ENCODE measurements around the gene KIAA1191.
"Not testable (repeated sequence)": the region's sequence is repeated elsewhere in the genome, so short reads cannot be mapped to it uniquely, and the experiment has no call there.

Gene KIAA1191

GRCh38 chr5:176320577-176320976, 41.0 kb downstream of the KIAA1191 start:
- no peak for DNase-seq (ENCODE audit: extremely low read depth, insufficient read length)
- H3K27me3 ChIP-seq (replicated peaks; ENCODE audit: control insufficient read depth, insufficient read depth, low read length), result no peaks in the 10 kb centered on the region

DNA sequence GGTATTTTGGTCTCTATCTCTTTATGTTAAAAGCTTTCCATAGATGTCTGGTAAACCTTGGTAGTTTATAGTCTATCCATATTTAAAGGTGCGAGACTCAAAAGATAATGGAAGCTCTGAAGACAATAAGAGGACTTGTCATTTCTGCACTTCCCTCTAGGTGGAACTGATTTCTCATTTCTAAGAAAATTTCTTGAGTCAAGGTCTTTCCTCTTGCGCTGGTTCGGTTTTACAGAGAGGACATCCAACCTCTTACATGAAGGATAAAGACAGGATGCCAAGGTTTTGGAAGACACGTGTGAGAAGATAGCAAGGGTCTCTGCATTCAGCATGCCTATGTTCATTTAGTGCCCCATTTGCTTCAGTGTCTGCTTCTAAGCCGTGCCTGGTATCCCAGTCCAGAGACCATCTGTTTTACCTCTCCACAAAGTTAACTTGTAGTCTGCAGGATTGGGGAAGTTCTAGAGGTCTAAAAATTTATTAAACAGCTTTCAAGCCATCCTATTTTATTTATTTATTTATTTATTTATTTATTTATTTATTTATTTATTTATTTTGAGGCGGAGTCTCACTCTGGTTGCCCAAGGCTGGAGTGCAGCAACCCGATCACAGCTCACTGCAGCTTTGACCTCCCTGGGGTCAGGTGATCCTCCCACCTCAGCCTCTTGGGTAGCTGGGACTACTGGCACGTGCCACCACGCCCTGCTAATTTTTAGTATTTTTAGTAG, 41.6 kb downstream of the KIAA1191 start:
- Histone ChIP-seq H3K4me3 (replicated peaks; ENCODE audit: low read depth, low read length) (no peak overlapping the region), H3K36me3 (ENCODE audit: control insufficient read depth, insufficient read depth, low read length) (no peaks in the 10 kb centered on the region; the same call in 1 of the 2 replicates), H3K27me3 (replicated peaks; ENCODE audit: control insufficient read depth, insufficient read depth, low read length) (no peaks in the 10 kb centered on the region)
- DNase-seq (ENCODE audit: extremely low read depth, insufficient read length), result no peak
- no peak for TF ChIP-seq CTCF (IDR thresholded peaks at IDR 0.05; ENCODE audit: insufficient read depth, low read length, poor library complexity, severe bottlenecking)

More at GRCh38 chr5:176320577-176320976, 41.0 kb downstream of the KIAA1191 start:
- no peaks in the 10 kb centered on the region; the same call in 1 of the 2 replicates for H3K36me3 ChIP-seq (ENCODE audit: control insufficient read depth, insufficient read depth, low read length)
- no peak overlapping the region for H3K4me3 ChIP-seq (replicated peaks; ENCODE audit: low read depth, low read length)
- TF ChIP-seq CTCF (IDR thresholded peaks at IDR 0.05; ENCODE audit: insufficient read depth, low read length, poor library complexity, severe bottlenecking), result no peak

DNA sequence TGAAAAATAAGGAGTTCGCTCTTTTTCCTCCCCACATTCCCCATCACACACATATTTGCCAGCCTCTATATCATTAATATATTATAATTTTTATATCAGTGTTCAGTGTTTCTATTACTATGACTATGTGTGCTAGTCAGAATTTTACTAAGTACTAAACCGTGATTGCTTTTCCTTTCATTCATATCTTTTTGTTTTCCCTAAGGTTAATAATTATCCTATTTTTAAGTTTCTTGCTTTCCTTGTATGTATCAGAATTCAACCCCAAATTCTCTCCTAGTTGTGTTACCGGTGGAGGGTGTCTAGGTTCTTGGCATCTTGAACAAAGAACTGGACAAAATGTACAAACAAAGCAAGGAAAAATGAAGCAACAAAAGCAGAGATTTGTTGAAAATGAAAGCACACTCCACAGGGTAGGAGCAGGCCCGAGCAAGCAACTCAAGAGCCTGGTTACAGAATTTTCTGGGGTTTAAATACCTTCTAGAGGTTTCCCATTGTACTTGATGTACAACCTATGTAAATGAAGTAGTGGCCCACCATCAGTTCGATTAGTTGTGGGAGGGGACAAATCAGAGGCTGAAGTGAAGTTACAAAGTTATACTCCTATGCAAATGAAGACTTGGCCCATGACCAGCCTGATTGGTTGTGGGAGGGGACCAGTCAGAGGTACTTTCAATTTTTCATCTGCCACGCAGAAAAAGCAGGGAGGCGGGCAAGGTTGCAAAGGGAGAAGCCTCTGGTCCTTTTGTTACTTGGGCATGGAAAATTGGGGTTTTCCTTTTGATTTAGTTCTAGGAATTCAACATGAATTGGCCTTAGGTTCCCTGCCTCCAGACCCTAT, 43.8 kb downstream of the KIAA1191 start:
- DNase-seq (ENCODE audit: extremely low read depth, insufficient read length), result no peak
- no peak for TF ChIP-seq CTCF (IDR thresholded peaks at IDR 0.05; ENCODE audit: insufficient read depth, low read length, poor library complexity, severe bottlenecking)
- Histone ChIP-seq H3K27me3 (replicated peaks; ENCODE audit: control insufficient read depth, insufficient read depth, low read length) (no peaks in the 10 kb centered on the region), H3K4me3 (replicated peaks; ENCODE audit: low read depth, low read length) (no peak overlapping the region), H3K36me3 (ENCODE audit: control insufficient read depth, insufficient read depth, low read length) (no peaks in the 10 kb centered on the region; the same call in 1 of the 2 replicates)

GRCh38 chr5:176305356-176305755, 56.2 kb downstream of the KIAA1191 start:
- not testable (repeated sequence) for H3K36me3 ChIP-seq (ENCODE audit: control insufficient read depth, insufficient read depth, low read length); DNase-seq (ENCODE audit: extremely low read depth, insufficient read length); H3K4me3 ChIP-seq (replicated peaks; ENCODE audit: low read depth, low read length); H3K27me3 ChIP-seq (replicated peaks; ENCODE audit: control insufficient read depth, insufficient read depth, low read length)
